BLaER1 (cell line): ENCODE data around the gene CISTR.

Experiments used
- H3K27ac ChIP-seq: shearing (Covaris generic); formaldehyde crosslinking; 2 replicates; pipeline ENCODE4 v1.8.1; 2022
- H3K27me3 ChIP-seq: shearing (Covaris generic); formaldehyde crosslinking; 2 replicates; pipeline ENCODE4 v1.8.1; 2022
- H3K36me3 ChIP-seq: shearing (Covaris generic); formaldehyde crosslinking; 2 replicates; pipeline ENCODE4 v1.8.1; 2022
- H3K4me1 ChIP-seq: shearing (Covaris generic); formaldehyde crosslinking; 2 replicates; pipeline ENCODE4 v1.8.1; 2022
- H3K4me2 ChIP-seq: shearing (Covaris generic); formaldehyde crosslinking; 2 replicates; pipeline ENCODE4 v1.8.1; 2022
- H3K4me3 ChIP-seq: shearing (Covaris generic); formaldehyde crosslinking; 2 replicates; pipeline ENCODE4 v1.8.1; 2022
- H3K9ac ChIP-seq: shearing (Covaris generic); formaldehyde crosslinking; 2 replicates; pipeline ENCODE4 v1.8.1; 2022
- H3K9me3 ChIP-seq: shearing (Covaris generic); formaldehyde crosslinking; 2 replicates; pipeline ENCODE4 v1.8.1; 2022
- H4K20me1 ChIP-seq: shearing (Covaris generic); formaldehyde crosslinking; 2 replicates; pipeline ENCODE4 v1.8.1; 2022
- Cebpa-rat ChIP-seq: shearing (Covaris generic); IDR thresholded peaks from 2 replicates; pipeline ENCODE4 v1.8.1; 2022

The CISTR gene

GRCh38 chr12:53751336-53752191, at the start of gene CISTR:
TSS of gene CISTR (minus strand) at chr12:53751979.
- Histone ChIP-seq H3K9ac (peak within 1 kb of the TSS; percentile 63), H3K27me3 (peaks cover 98% of the 10 kb centered on the region), H3K27ac (peak within 1 kb of the TSS; percentile 47), H3K36me3 (no peaks in the 10 kb centered on the region), H3K4me3 (peak within 1 kb of the TSS; percentile 67), H3K9me3 (no peaks in the 10 kb centered on the region), H3K4me2 (peak within 1 kb of the TSS; percentile 96), H4K20me1 (peaks cover 21% of the 10 kb centered on the region; the same call in 1 of the 2 replicates), H3K4me1 (peaks cover 58% of the 10 kb centered on the region)
- TF ChIP-seq Cebpa-rat, result no peak

GRCh38 chr12:53798575-53798974, 46.8 kb upstream of the CISTR start:
- Histone ChIP-seq H3K9ac (no peak overlapping the region), H3K27ac (no peak overlapping the region), H3K27me3 (peaks cover 6% of the 10 kb centered on the region; the same call in 1 of the 2 replicates), H3K9me3 (no peaks in the 10 kb centered on the region), H3K36me3 (no peaks in the 10 kb centered on the region), H3K4me1 (no peaks in the 10 kb centered on the region), H4K20me1 (no peaks in the 10 kb centered on the region), H3K4me2 (no peak overlapping the region), H3K4me3 (no peak overlapping the region)
- no peak for TF ChIP-seq Cebpa-rat

DNA sequence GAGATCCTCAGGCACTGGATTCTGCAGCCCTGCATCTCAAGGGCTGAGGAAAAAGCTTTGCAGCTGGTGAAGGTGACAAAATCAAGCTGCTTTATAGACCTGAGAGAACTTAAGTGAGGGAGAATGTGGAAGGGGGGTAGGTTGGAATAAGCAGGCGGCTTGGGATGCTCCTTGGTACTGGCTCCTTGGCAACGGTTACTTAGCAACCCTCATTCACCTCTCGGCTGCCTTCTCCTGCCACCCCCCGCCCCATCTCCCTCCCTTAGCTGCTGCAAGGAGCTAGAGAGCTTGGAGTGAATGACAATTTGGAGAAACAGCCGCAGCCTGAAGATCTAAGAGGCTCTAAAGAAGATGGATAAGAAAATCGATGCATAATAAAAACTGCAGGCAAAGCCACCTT, 44.1 kb upstream of the CISTR start:
- Histone ChIP-seq H3K4me3 (no peak overlapping the region), H3K27ac (no peak overlapping the region), H3K27me3 (peaks cover 6% of the 10 kb centered on the region; the same call in 1 of the 2 replicates), H3K4me1 (no peaks in the 10 kb centered on the region), H3K36me3 (no peaks in the 10 kb centered on the region), H3K9ac (no peak overlapping the region), H4K20me1 (no peaks in the 10 kb centered on the region), H3K9me3 (no peaks in the 10 kb centered on the region), H3K4me2 (no peak overlapping the region)
- TF ChIP-seq Cebpa-rat, result no peak

GRCh38 chr12:53793221-53793620, 41.4 kb upstream of the CISTR start:
- Histone ChIP-seq H3K9me3 (no peaks in the 10 kb centered on the region), H4K20me1 (no peaks in the 10 kb centered on the region), H3K4me3 (no peak overlapping the region), H3K4me2 (no peak overlapping the region), H3K4me1 (no peaks in the 10 kb centered on the region), H3K27me3 (0 out of 2 replicates have a peak, but pooled peaks cover under 1% of the 10 kb centered on the region), H3K9ac (no peak overlapping the region), H3K27ac (no peak overlapping the region), H3K36me3 (no peaks in the 10 kb centered on the region)
- no peak for TF ChIP-seq Cebpa-rat

DNA sequence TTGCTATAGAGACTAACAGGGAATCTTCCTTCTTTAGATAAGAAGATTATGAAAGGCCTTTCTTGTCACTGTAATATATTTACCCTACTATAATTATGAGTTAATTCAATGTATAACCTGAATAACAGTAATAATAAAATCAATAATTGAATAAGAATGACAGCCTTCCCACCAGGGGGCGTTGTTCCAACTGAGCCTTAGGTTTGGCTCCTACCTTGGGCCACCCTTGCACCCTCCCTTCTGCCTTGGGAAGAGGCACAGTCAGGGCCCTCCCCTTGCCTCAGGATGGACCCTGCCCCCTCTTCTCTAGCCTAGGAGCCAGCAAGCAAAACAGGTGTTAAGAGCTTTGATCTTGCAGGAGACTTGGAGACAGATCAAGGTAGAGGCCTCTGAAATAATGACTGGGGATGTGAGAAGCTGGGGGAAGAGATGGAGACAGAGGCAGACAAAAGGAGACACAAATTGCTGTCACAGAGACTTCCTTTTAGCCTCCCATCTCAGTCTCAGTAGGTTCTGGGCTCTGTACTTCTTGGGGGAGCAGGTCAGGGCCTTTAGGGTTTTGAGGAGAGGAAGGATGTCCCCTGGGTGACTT, 40.1 kb upstream of the CISTR start:
- H3K4me1 ChIP-seq, result no peaks in the 10 kb centered on the region
- H3K4me3 ChIP-seq, result no peak overlapping the region
- no peaks in the 10 kb centered on the region for H3K9me3 ChIP-seq
- H3K27ac ChIP-seq, result no peak overlapping the region
- H3K27me3 ChIP-seq, result no peaks in the 10 kb centered on the region
- no peak overlapping the region for H3K9ac ChIP-seq
- H3K36me3 ChIP-seq, result no peaks in the 10 kb centered on the region
- no peak for TF ChIP-seq Cebpa-rat
- no peaks in the 10 kb centered on the region for H4K20me1 ChIP-seq
- no peak overlapping the region for H3K4me2 ChIP-seq

DNA sequence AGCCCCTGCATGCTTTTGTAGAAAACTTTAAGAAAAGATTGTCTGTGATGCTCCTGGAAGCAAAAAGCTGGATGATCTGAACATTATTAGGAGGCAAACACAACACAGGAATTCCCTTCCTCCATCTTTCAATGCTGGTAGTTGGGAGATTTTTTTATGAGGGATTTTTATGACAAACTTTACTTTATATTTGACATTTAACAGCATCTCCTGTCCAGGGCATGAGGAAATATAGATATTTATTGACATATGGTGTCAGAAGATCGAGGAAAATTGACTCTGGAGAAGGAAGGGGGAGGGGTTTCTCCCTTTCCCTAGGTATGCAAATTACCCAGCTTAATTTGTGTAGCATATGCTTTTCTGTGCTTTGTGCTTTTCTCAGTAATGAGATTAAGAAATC, 37.8 kb upstream of the CISTR start:
- Histone ChIP-seq H3K9ac (no peak overlapping the region), H3K36me3 (no peaks in the 10 kb centered on the region), H3K27ac (no peak overlapping the region), H3K4me2 (no peak overlapping the region), H3K4me1 (no peaks in the 10 kb centered on the region), H3K4me3 (no peak overlapping the region), H4K20me1 (no peaks in the 10 kb centered on the region), H3K27me3 (no peaks in the 10 kb centered on the region), H3K9me3 (no peaks in the 10 kb centered on the region)
- TF ChIP-seq Cebpa-rat, result no peak

GRCh38 chr12:53788892-53789291, 37.1 kb upstream of the CISTR start:
- H4K20me1 ChIP-seq, result no peaks in the 10 kb centered on the region
- no peak overlapping the region for H3K4me3 ChIP-seq
- H3K36me3 ChIP-seq, result no peaks in the 10 kb centered on the region
- no peak overlapping the region for H3K9ac ChIP-seq
- TF ChIP-seq Cebpa-rat, result no peak
- H3K4me2 ChIP-seq, result no peak overlapping the region
- no peaks in the 10 kb centered on the region for H3K27me3 ChIP-seq
- H3K4me1 ChIP-seq, result no peaks in the 10 kb centered on the region
- H3K27ac ChIP-seq, result no peak overlapping the region
- H3K9me3 ChIP-seq, result no peaks in the 10 kb centered on the region

- no peaks in the 10 kb centered on the region for H3K9me3 ChIP-seq
- no peaks in the 10 kb centered on the region for H4K20me1 ChIP-seq
- no peak for TF ChIP-seq Cebpa-rat
- no peak overlapping the region for H3K27ac ChIP-seq
- no peak overlapping the region for H3K4me3 ChIP-seq
- no peak overlapping the region for H3K9ac ChIP-seq
- no peaks in the 10 kb centered on the region for H3K4me1 ChIP-seq
- no peaks in the 10 kb centered on the region for H3K36me3 ChIP-seq
- no peak overlapping the region for H3K4me2 ChIP-seq
- H3K27me3 ChIP-seq, result no peaks in the 10 kb centered on the region
Measured at GRCh38 chr12:53786411-53786810, 34.6 kb upstream of the CISTR start.

DNA sequence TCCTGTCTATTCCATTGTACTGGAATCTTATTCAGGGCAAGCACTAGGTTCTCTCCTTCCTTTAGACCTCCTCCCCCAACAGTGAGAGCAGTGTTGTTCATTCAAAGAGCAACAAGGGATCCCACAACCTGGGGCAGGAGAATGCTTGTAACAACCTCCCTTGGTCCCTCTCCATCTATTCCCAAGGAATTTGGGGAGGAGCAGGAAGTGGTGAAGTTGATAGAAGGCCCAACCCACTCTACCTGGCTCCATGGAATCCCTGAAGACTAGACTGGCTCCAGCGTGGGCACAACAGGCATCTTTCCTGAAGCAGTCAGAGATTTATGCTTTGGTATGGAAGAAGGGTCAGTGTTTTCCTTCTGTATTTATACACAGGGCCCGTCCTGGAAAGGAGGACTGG, 33.4 kb upstream of the CISTR start:
- H3K4me2 ChIP-seq, result no peak overlapping the region
- no peak overlapping the region for H3K27ac ChIP-seq
- H3K36me3 ChIP-seq, result no peaks in the 10 kb centered on the region
- no peak overlapping the region for H3K4me3 ChIP-seq
- no peaks in the 10 kb centered on the region for H4K20me1 ChIP-seq
- H3K27me3 ChIP-seq, result no peaks in the 10 kb centered on the region
- H3K9ac ChIP-seq, result no peak overlapping the region
- no peaks in the 10 kb centered on the region for H3K9me3 ChIP-seq
- TF ChIP-seq Cebpa-rat, result no peak
- no peaks in the 10 kb centered on the region for H3K4me1 ChIP-seq

DNA sequence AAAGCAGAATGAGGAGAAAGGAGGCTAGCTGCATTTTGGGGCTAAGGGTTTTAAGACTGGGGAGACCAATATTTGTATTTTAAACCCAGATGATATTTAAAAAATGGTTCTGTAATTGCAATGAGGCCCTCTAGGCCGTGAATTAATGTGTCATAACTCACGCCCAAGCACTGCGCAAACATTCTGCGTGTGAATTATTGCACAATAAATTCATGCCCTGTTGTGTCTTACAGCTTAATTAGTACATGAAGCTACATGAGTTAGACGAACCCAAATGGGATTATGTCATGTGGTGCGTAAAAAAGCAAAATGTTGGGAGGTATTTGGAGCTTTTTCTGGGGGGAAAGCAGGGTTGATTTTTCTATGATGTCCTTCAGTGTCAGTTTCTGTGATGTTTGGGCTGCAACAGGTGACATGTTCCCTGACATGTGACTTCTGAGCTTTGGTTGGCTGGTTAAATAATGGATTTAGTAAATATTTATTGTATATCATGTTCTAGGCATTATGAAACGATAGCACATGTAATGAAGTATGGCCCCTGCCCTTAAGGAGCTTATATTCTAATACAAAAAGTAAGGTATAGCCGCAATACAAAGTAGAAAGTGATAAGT, 30.4 kb upstream of the CISTR start:
- Histone ChIP-seq H3K4me3 (no peak overlapping the region), H3K4me1 (no peaks in the 10 kb centered on the region), H3K9ac (no peak overlapping the region), H3K4me2 (no peak overlapping the region), H4K20me1 (no peaks in the 10 kb centered on the region), H3K9me3 (no peaks in the 10 kb centered on the region), H3K27me3 (no peaks in the 10 kb centered on the region), H3K27ac (no peak overlapping the region), H3K36me3 (no peaks in the 10 kb centered on the region)
- TF ChIP-seq Cebpa-rat, result peak; percentile 56; the same call in 1 of the 2 replicates
